GM23338 (cell line): ENCODE measurements around the gene IMMP2L. TPM values are rescaled to one million over a fixed set of nuclear protein-coding genes. Genes with fewer than 3 reads are reported as not detected.

Experiments
- ATAC-seq: fragments of 200-7000 bp; cut with Tn5 transposase; 3 replicates; pipeline ENCODE4 v1.9.1; 2020
- DNase-seq: peaks from one replicate; pipeline ENCODE4 v3.0.0-alpha.2; 2015; ENCODE audit warnings: low spot score
- H2AFZ ChIP-seq: fragments of 200-600 bp; sonication (generic); 2 replicates; pipeline ENCODE4 v1.8.0; 2016; ENCODE audit warnings: antibody characterized with exemption, mild to moderate bottlenecking, moderate library complexity
- H3F3A ChIP-seq: fragments of 200-600 bp; sonication (generic); replicated peaks from 2 replicates; pipeline ENCODE4 v1.8.0; 2017; ENCODE audit warnings: antibody characterized with exemption, mixed run types, low read depth
- H3K27ac ChIP-seq: fragments of 200-600 bp; sonication (generic); 2 replicates; pipeline ENCODE4 v1.6.1; 2016; ENCODE audit warnings: low read depth
- H3K27me3 ChIP-seq: fragments of 200-600 bp; sonication (generic); 2 replicates; pipeline ENCODE4 v1.8.0; 2016; ENCODE audit warnings: mild to moderate bottlenecking, mixed run types, moderate library complexity; ENCODE audit not compliant: insufficient read depth
- H3K36me3 ChIP-seq: fragments of 200-600 bp; sonication (generic); 2 replicates; pipeline ENCODE4 v1.8.0; 2016; ENCODE audit warnings: mild to moderate bottlenecking; ENCODE audit not compliant: insufficient read depth
- H3K4me1 ChIP-seq: fragments of 200-600 bp; sonication (generic); 2 replicates; pipeline ENCODE4 v1.8.0; 2016; ENCODE audit warnings: mild to moderate bottlenecking, moderate library complexity; ENCODE audit not compliant: insufficient read depth
- H3K4me2 ChIP-seq: fragments of 200-600 bp; sonication (generic); 2 replicates; pipeline ENCODE4 v1.7.1; 2017; ENCODE audit warnings: mixed run types
- H3K4me3 ChIP-seq: fragments of 200-600 bp; sonication (generic); 2 replicates; pipeline ENCODE4 v1.6.1; 2016; ENCODE audit warnings: mixed run types
- H3K79me2 ChIP-seq: fragments of 200-600 bp; sonication (generic); replicated peaks from 2 replicates; pipeline ENCODE4 v1.8.0; 2017; ENCODE audit warnings: mild to moderate bottlenecking; ENCODE audit not compliant: insufficient read depth
- H3K9me2 ChIP-seq: fragments of 200-600 bp; sonication (generic); 2 replicates; pipeline ENCODE4 v1.8.0; 2017; ENCODE audit not compliant: insufficient read depth
- H4K20me1 ChIP-seq: fragments of 200-600 bp; sonication (generic); replicated peaks from 2 replicates; pipeline ENCODE4 v1.8.0; 2017; ENCODE audit warnings: mild to moderate bottlenecking; ENCODE audit not compliant: insufficient read depth
- H3K27ac Mint-ChIP-seq: 2 replicates; pipeline ENCODE4 v1.8.0; 2020; ENCODE audit warnings: inconsistent platforms, mild to moderate bottlenecking, moderate library complexity, mixed read lengths
- H3K27me3 Mint-ChIP-seq: 3 replicates; pipeline ENCODE4 v1.8.0; 2022; ENCODE audit warnings: low read depth, mild to moderate bottlenecking, moderate library complexity, mixed read lengths, inconsistent platforms; ENCODE audit not compliant: insufficient read depth, poor library complexity
- H3K36me3 Mint-ChIP-seq: 3 replicates; pipeline ENCODE4 v1.8.0; 2021; ENCODE audit warnings: low read depth, mild to moderate bottlenecking, inconsistent platforms, moderate library complexity, mixed read lengths
- H3K4me1 Mint-ChIP-seq: 3 replicates; pipeline ENCODE4 v1.8.0; 2020; ENCODE audit warnings: mild to moderate bottlenecking, inconsistent platforms, mixed read lengths
- H3K4me3 Mint-ChIP-seq: 3 replicates; pipeline ENCODE4 v1.8.0; 2021; ENCODE audit warnings: moderate library complexity, mild to moderate bottlenecking, inconsistent platforms, mixed read lengths
- H3K9me3 Mint-ChIP-seq: 3 replicates; pipeline ENCODE4 v1.8.0; 2020; ENCODE audit warnings: moderate library complexity, mild to moderate bottlenecking, inconsistent platforms, mixed read lengths
- CTCF ChIP-seq, 2 experiments: fragments of 200-600 bp in 1 of 2; sonication (generic) in 1 of 2; conservative IDR thresholded peaks; 2 replicates each; pipeline versions ENCODE4 v1.5.1 to v1.6.1; 2016 to 2017; ENCODE audit warnings: antibody characterized with exemption in 2 of 2, low read depth in 2 of 2, mild to moderate bottlenecking in 2 of 2, moderate library complexity in 1 of 2
- ETS1 ChIP-seq: IDR thresholded peaks from 2 replicates; pipeline ENCODE4 v1.6.1; 2016; ENCODE audit warnings: antibody characterized with exemption
- EZH2 ChIP-seq: fragments of 200-600 bp; sonication (generic); IDR thresholded peaks from one replicate; pipeline ENCODE4 v1.8.0; 2017; ENCODE audit warnings: antibody characterized with exemption, mild to moderate bottlenecking, low read depth; ENCODE audit not compliant: unreplicated experiment
- EZH2phosphoT487 ChIP-seq: fragments of 200-600 bp; sonication (generic); IDR thresholded peaks from one replicate; pipeline ENCODE4 v1.8.1; 2018; ENCODE audit warnings: antibody characterized with exemption; ENCODE audit not compliant: unreplicated experiment
- NANOG ChIP-seq: IDR thresholded peaks from 2 replicates; pipeline ENCODE4 v1.6.1; 2016; ENCODE audit warnings: antibody characterized with exemption, borderline replicate concordance
- STAT1 ChIP-seq: IDR thresholded peaks from one replicate; pipeline ENCODE4 v1.6.1; 2016; ENCODE audit warnings: antibody characterized with exemption; ENCODE audit not compliant: unreplicated experiment
- ZNF114 ChIP-seq: fragments of 250-450 bp; sonication (Bioruptor Pico); IDR thresholded peaks from 2 replicates; pipeline ENCODE4 v1.5.0; 2020; ENCODE audit warnings: mild to moderate bottlenecking, moderate library complexity
- ZNF331 ChIP-seq: fragments of 250-450 bp; sonication (Bioruptor Pico); IDR thresholded peaks from 2 replicates; pipeline ENCODE4 v1.5.0; 2020; ENCODE audit warnings: low read depth, mild to moderate bottlenecking, moderate library complexity
- ZNF462 ChIP-seq: fragments of 250-450 bp; sonication (Bioruptor Pico); IDR thresholded peaks from 2 replicates; pipeline ENCODE4 v1.5.0; 2020; ENCODE audit warnings: mild to moderate bottlenecking, moderate library complexity
- polyA plus RNA-seq: library from polyadenylated mRNA; unstranded; fragments of >200 nt; fragmentation: Nextera tagmentation; extraction: Ambion mirVana; gene quantifications from 2 replicates; pipeline ENCODE4 v1.2.1, GENCODE V29; 2016
- total RNA-seq: library from RNA; depleted of rRNA; stranded (reverse); fragments of >200 nt; shearing (Covaris generic); gene quantifications from 2 replicates; pipeline ENCODE4 v1.2.3, GENCODE V29; 2014

IMMP2L gene
- total and polyA plus RNA-seq, 2 experiments from 2014 or later = 7.3 to 14.0 TPM

GRCh38 chr7:111108496-111108895 is 453.8 kb downstream of the IMMP2L start (continued):
- TF ChIP-seq ZNF462 (CRISPR knock-in tag) = no peak

- no peak overlapping the region for H3K27ac Mint-ChIP-seq
- no peaks in the 10 kb centered on the region for H3K36me3 Mint-ChIP-seq
- H4K20me1 ChIP-seq = no peaks in the 10 kb centered on the region
- no peak overlapping the region for H3K27ac ChIP-seq
- no peak overlapping the region for H3K4me3 ChIP-seq
- peaks cover 26% of the 10 kb centered on the region for H3K4me1 ChIP-seq
- no peaks in the 10 kb centered on the region for H3K36me3 ChIP-seq
- H3F3A ChIP-seq = no peaks in the 10 kb centered on the region
- no peaks in the 10 kb centered on the region for H3K9me2 ChIP-seq
- H3K4me3 Mint-ChIP-seq = no peak overlapping the region
- ATAC-seq (no peak), DNase-seq (no peak)
- no peak overlapping the region for H2AFZ ChIP-seq
- H3K27me3 ChIP-seq = no peaks in the 10 kb centered on the region
- peaks cover 33% of the 10 kb centered on the region for H3K4me1 Mint-ChIP-seq
- H3K4me2 ChIP-seq = no peak overlapping the region
- no peaks in the 10 kb centered on the region for H3K27me3 Mint-ChIP-seq
- no peaks in the 10 kb centered on the region for H3K9me3 Mint-ChIP-seq
- H3K79me2 ChIP-seq = no peaks in the 10 kb centered on the region
- no peak for TF ChIP-seq EZH2phosphoT487
- TF ChIP-seq ZNF331 (CRISPR knock-in tag) = no peak
- no peak for TF ChIP-seq EZH2
- TF ChIP-seq NANOG = no peak
- no peak for TF ChIP-seq ZNF114 (CRISPR knock-in tag)
- TF ChIP-seq ETS1 = no peak
- no peak for TF ChIP-seq CTCF (conservative IDR thresholded peaks at IDR 0.05; ENCODE audit: low read depth in 2 of 2)
- no peak for TF ChIP-seq STAT1
These were observed 454.3 kb downstream of the IMMP2L start for GRCh38 chr7:111108000-111108399.
